H1 (cell line): ENCODE results near the gene RNF5. TPM values are rescaled to one million over a fixed set of nuclear protein-coding genes. Genes with fewer than 3 reads are reported as not detected.
A peak's percentile ranks its signal among the peaks of the same experiment; 100 is the strongest.

ENCODE experiments used
- CTCF ChIA-PET: fragments of 300-600 bp; sonication (Branson Sonifier 250); formaldehyde crosslinking; loops from one replicate; lab custom pipeline; 2021; ENCODE audit not compliant: partially characterized antibody; lab: Charles Lee
- POLR2A ChIA-PET: fragments of 300-600 bp; sonication (Branson Sonifier 250); formaldehyde crosslinking; loops from one replicate; lab custom pipeline; 2021; ENCODE audit warnings: inconsistent platforms; ENCODE audit not compliant: partially characterized antibody; lab: Charles Lee
- DNase-seq, 2 experiments: peaks; one replicate each; pipeline versions ENCODE4 v3.0.0 to v3.0.0-alpha.2; 2010 to 2022; ENCODE audit warnings: low spot score in 2 of 2, low read depth in 1 of 2, mixed read lengths in 1 of 2
- FAIRE-seq: peaks from 2 replicates; lab custom pipeline; 2011; peaks lifted over from hg19 to GRCh38; lab: Jason Lieb, UNC
- H2AFZ ChIP-seq: 2 replicates; pipeline ENCODE4 v1.8.1; 2012; ENCODE audit warnings: low read length, inconsistent platforms
- H2AK5ac ChIP-seq: 2 replicates; pipeline ENCODE4 v1.6.1; 2013; ENCODE audit warnings: low read depth, low read length
- H2BK120ac ChIP-seq: replicated peaks from 2 replicates; pipeline ENCODE3; 2013; ENCODE audit warnings: low read depth, low read length, inconsistent platforms
- H2BK12ac ChIP-seq: 2 replicates; pipeline ENCODE4 v1.6.1; 2013; ENCODE audit warnings: low read depth, low read length
- H2BK15ac ChIP-seq: 2 replicates; pipeline ENCODE4 v1.6.1; 2013; ENCODE audit warnings: low read length
- H2BK20ac ChIP-seq: 2 replicates; pipeline ENCODE4 v1.6.1; 2013; ENCODE audit warnings: low read length
- H2BK5ac ChIP-seq: 2 replicates; pipeline ENCODE4 v1.6.1; 2013; ENCODE audit warnings: low read depth, low read length
- H3K14ac ChIP-seq: 2 replicates; pipeline ENCODE4 v1.6.1; 2013; ENCODE audit warnings: inconsistent platforms; ENCODE audit not compliant: insufficient read length
- H3K18ac ChIP-seq: 2 replicates; pipeline ENCODE4 v1.6.1; 2013; ENCODE audit warnings: low read length; ENCODE audit errors: extremely low read depth
- H3K23ac ChIP-seq: 2 replicates; pipeline ENCODE4 v1.6.1; 2013; ENCODE audit warnings: inconsistent platforms; ENCODE audit not compliant: insufficient read length
- H3K23me2 ChIP-seq: 2 replicates; pipeline ENCODE4 v1.6.1; 2013; ENCODE audit warnings: low read depth, low read length
- H3K27ac ChIP-seq: 2 replicates; pipeline ENCODE4 v1.6.1; 2011; ENCODE audit warnings: low read depth, low read length, inconsistent platforms
- H3K27me3 ChIP-seq, 4 experiments: replicated peaks in 1 of 4; 1 replicate in 1 of 4; 2 replicates in 3 of 4; pipeline versions ENCODE4 v1.6.1 to v1.8.1; 2011 to 2013; ENCODE audit warnings: low read length in 3 of 4, mild to moderate bottlenecking in 3 of 4, inconsistent platforms in 2 of 4, mixed read lengths in 2 of 4, moderate library complexity in 1 of 4; ENCODE audit not compliant: control insufficient read depth in 3 of 4, insufficient read depth in 3 of 4; ENCODE audit errors: extremely low read depth in 1 of 4
- H3K36me3 ChIP-seq, 4 experiments: 2 replicates each; pipeline versions ENCODE4 v1.6.1 to v1.8.1; 2011 to 2013; ENCODE audit warnings: mild to moderate bottlenecking in 4 of 4, low read length in 3 of 4, moderate library complexity in 2 of 4, control low read depth in 1 of 4, inconsistent platforms in 1 of 4; ENCODE audit not compliant: insufficient read depth in 4 of 4, control insufficient read depth in 2 of 4
- H3K4ac ChIP-seq: replicated peaks from 2 replicates; pipeline ENCODE3; 2013; ENCODE audit warnings: low read length, low read depth, mixed read lengths, inconsistent platforms; ENCODE audit not compliant: insufficient read length
- H3K4me1 ChIP-seq, 4 experiments: replicated peaks in 1 of 4; 1 replicate in 1 of 4; 2 replicates in 3 of 4; pipeline versions ENCODE4 v1.6.1 to v1.8.1; 2011 to 2013; ENCODE audit warnings: low read length in 3 of 4, inconsistent platforms in 2 of 4, mixed read lengths in 1 of 4; ENCODE audit not compliant: insufficient read depth in 4 of 4, control insufficient read depth in 3 of 4
- H3K4me2 ChIP-seq, 2 experiments: 2 replicates each; pipeline versions ENCODE4 v1.6.1 to v1.8.1; 2011 to 2013; ENCODE audit warnings: low read depth in 2 of 2, low read length in 2 of 2, control low read depth in 1 of 2, inconsistent platforms in 1 of 2, mild to moderate bottlenecking in 1 of 2; ENCODE audit not compliant: insufficient read depth in 1 of 2
- H3K4me3 ChIP-seq, 4 experiments: fragments of 200-600, 300-600 bp in 1 of 4; sonication (generic), shearing (Covaris generic), sonication (Bioruptor Twin) in 1 of 4; 2 replicates each; pipeline versions ENCODE4 v1.5.1 to v1.8.1; 2011 to 2016; ENCODE audit warnings: low read length in 4 of 4, low read depth in 3 of 4, control low read depth in 2 of 4, inconsistent platforms in 2 of 4, mild to moderate bottlenecking in 2 of 4, mixed read lengths in 1 of 4, moderate library complexity in 1 of 4; ENCODE audit not compliant: insufficient read depth in 2 of 4; ENCODE audit errors: extremely low read depth in 1 of 4
- H3K56ac ChIP-seq: replicated peaks from 2 replicates; pipeline ENCODE3; 2013; ENCODE audit warnings: low read depth, mild to moderate bottlenecking, mixed read lengths, low read length, inconsistent platforms; ENCODE audit not compliant: insufficient read length
- H3K79me1 ChIP-seq: 2 replicates; pipeline ENCODE4 v1.6.1; 2013; ENCODE audit warnings: low read depth, low read length, control low read depth
- H3K79me2 ChIP-seq, 2 experiments: 2 replicates each; pipeline versions ENCODE4 v1.6.1 to v1.8.1; 2012 to 2013; ENCODE audit warnings: low read length in 2 of 2, mild to moderate bottlenecking in 2 of 2, inconsistent platforms in 1 of 2; ENCODE audit not compliant: insufficient read depth in 2 of 2, control insufficient read depth in 1 of 2
- H3K9ac ChIP-seq, 4 experiments: replicated peaks in 1 of 4; 1 replicate in 1 of 4; 2 replicates in 3 of 4; pipeline versions ENCODE4 v1.6.1 to v1.8.1; 2011 to 2013; ENCODE audit warnings: low read depth in 3 of 4, low read length in 3 of 4, control low read depth in 2 of 4, mild to moderate bottlenecking in 2 of 4, moderate library complexity in 2 of 4, inconsistent platforms in 1 of 4; ENCODE audit errors: extremely low read depth in 1 of 4
- H3K9me3 ChIP-seq, 2 experiments: 2 replicates each; pipeline versions ENCODE4 v1.6.1 to v1.8.1; 2012 to 2013; ENCODE audit warnings: mild to moderate bottlenecking in 2 of 2, moderate library complexity in 2 of 2, control low read depth in 1 of 2, inconsistent platforms in 1 of 2, low read depth in 1 of 2, low read length in 1 of 2, mixed read lengths in 1 of 2; ENCODE audit not compliant: insufficient read depth in 2 of 2
- H4K20me1 ChIP-seq, 2 experiments: replicated peaks in 1 of 2; 2 replicates each; pipeline versions ENCODE3 to v1.8.1; 2011 to 2013; ENCODE audit warnings: inconsistent platforms in 2 of 2, low read length in 2 of 2, mild to moderate bottlenecking in 1 of 2; ENCODE audit not compliant: insufficient read depth in 2 of 2, control insufficient read depth in 1 of 2
- H4K5ac ChIP-seq: 2 replicates; pipeline ENCODE4 v1.6.1; 2013; ENCODE audit warnings: low read length, low read depth, mixed read lengths, inconsistent platforms; ENCODE audit not compliant: insufficient read length
- H4K8ac ChIP-seq: 2 replicates; pipeline ENCODE4 v1.8.0; 2013; ENCODE audit warnings: mild to moderate bottlenecking, moderate library complexity, low read length, inconsistent platforms; ENCODE audit not compliant: insufficient read depth; ENCODE audit errors: extremely low read depth
- H4K91ac ChIP-seq: replicated peaks from 2 replicates; pipeline ENCODE3; 2013; ENCODE audit warnings: low read length, mixed read lengths, inconsistent platforms; ENCODE audit not compliant: insufficient read length
- POLR2A ChIP-seq, 2 experiments: IDR thresholded peaks; 1 replicate in 1 of 2; 2 replicates in 1 of 2; pipeline ENCODE4 v1.6.1; 2011; ENCODE audit warnings: low read depth in 2 of 2, low read length in 2 of 2, mild to moderate bottlenecking in 2 of 2; ENCODE audit errors: control extremely low read depth in 1 of 2
- WGBS, 2 experiments: shearing (Covaris generic) in 1 of 2; methylation state at CpG; one replicate each; pipeline versions ENCODE4 v1.1.6 to v1.1.7; 2013 to 2015; ENCODE audit warnings: low lambda C conversion rate in 2 of 2, mixed read lengths in 2 of 2, inconsistent platforms in 1 of 2, low coverage in 1 of 2, missing lambda C conversion rate in 1 of 2; ENCODE audit not compliant: insufficient replicate concordance in 2 of 2, insufficient coverage in 1 of 2, insufficient read length in 1 of 2; ENCODE audit errors: extremely low coverage in 1 of 2, missing lambda C conversion rate in 1 of 2; 5-methylcytosine and 5-hydroxymethylcytosine counted together
- polyA plus RNA-seq, 7 experiments: library from polyadenylated mRNA; depleted of rRNA in 3 of 7; stranded (reverse) in 5 of 7; unstranded in 2 of 7; fragments of >200 nt in 5 of 7; fragments of 200-250 nt in 2 of 7; gene quantifications; 1 replicate in 5 of 7; 2 replicates in 1 of 7; 4 replicates in 1 of 7; pipeline versions ENCODE4 v1.2.1 to v1.2.3, GENCODE V29; 2011 to 2013; ENCODE audit warnings: missing spikeins in 2 of 7, mixed read lengths in 2 of 7
- total RNA-seq: library from RNA; stranded (reverse); fragmentation: NEBNext Ultra II Directional; extraction: Animal tissue kit (Norgen Biotek cat#: 25700); gene quantifications from 2 replicates; pipeline ENCODE4 v1.2.1, GENCODE V29; 2021

Gene RNF5
- total and polyA plus RNA-seq, 2 of the 8 experiments (the other 6 are each of a cell fraction or from before 2014, with no cell fraction given): 90.0 to 158 TPM

DNA sequence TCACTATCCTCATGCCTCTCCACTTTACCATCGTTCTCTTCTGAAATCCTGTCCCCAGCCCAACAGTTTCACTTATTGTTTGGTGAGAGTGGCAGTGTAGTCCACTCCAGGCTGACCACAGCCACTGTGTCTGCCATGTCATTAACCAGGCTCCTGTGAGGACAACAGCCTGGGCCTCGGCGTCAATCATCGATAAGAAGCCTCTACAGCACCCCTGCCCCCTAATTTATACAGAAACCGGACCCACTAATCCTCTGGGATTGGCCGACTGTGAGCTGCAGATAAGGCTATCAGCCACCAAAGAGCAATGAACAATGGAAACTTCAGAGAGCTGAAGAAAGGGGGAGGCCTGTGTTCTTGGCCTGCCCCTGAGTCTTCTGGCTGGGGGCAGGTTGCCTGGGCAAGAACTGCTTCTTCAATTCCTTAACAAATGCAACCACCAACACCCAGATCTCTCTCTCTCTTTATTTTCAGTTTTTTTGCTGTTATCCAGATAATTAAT lies 10.4 kb upstream of the RNF5 start:
- 93% methylated on average over 6 of the region's 6 CpGs; no CpG with 5 or more reads in 1 of the 2 experiments for WGBS, 2 experiments
- H3K79me1 ChIP-seq: no peaks in the 10 kb centered on the region; the same call in 1 of the 2 replicates
- H3K23me2 ChIP-seq: no peaks in the 10 kb centered on the region
- H3K14ac ChIP-seq: no peak overlapping the region
- CTCF ChIA-PET: interaction anchor here (1.0 to 6.7 kb wide), 8 partner anchors 9 to 98 kb away, joined by 3 to 72 read pairs (median 6); no protein-coding TSS in a partner anchor
- no peak overlapping the region for H2BK15ac ChIP-seq
- no peak overlapping the region for H3K23ac ChIP-seq
- no peak overlapping the region for H2BK5ac ChIP-seq
- DNase-seq: no peak
- H4K20me1 ChIP-seq: peaks cover 3 to 7% of the 10 kb centered on the region in 2 experiments
- H3K4me3 ChIP-seq: no peak overlapping the region
- no peak overlapping the region for H2BK12ac ChIP-seq
- no peak overlapping the region for H4K8ac ChIP-seq
- H2AFZ ChIP-seq: no peak overlapping the region
- H3K18ac ChIP-seq: no peak overlapping the region
- no peak overlapping the region for H3K9ac ChIP-seq
- H4K5ac ChIP-seq: no peak overlapping the region
- H2BK20ac ChIP-seq: no peak overlapping the region
- peaks cover 0 to 8% of the 10 kb centered on the region in 2 experiments; a peak in 2 of 4 replicates for H3K79me2 ChIP-seq
- peaks cover 4 to 41% (median 32%) of the 10 kb centered on the region in 4 experiments for H3K36me3 ChIP-seq
- no peak overlapping the region for H3K4ac ChIP-seq
- H3K4me1 ChIP-seq: peaks cover 0 to 5% (median 2%) of the 10 kb centered on the region in 4 experiments; a peak in 3 of 7 replicates
- H3K56ac ChIP-seq: no peak overlapping the region
- H2BK120ac ChIP-seq: no peak overlapping the region
- POLR2A ChIA-PET: interaction anchor here (0.8 to 6.8 kb wide), 10 partner anchors 9 to 209 kb away, joined by 3 to 49 read pairs (median 8); partner anchors contain the start of genes AGPAT1, FKBPL, GPSM3 and NELFE
- H3K27ac ChIP-seq: no peak overlapping the region
- H3K27me3 ChIP-seq: no peaks in the 10 kb centered on the region
- no peak overlapping the region for H3K4me2 ChIP-seq
- no peaks in the 10 kb centered on the region for H3K9me3 ChIP-seq
- no peak overlapping the region for H4K91ac ChIP-seq
- no peak for FAIRE-seq
- no peak overlapping the region for H2AK5ac ChIP-seq
- TF ChIP-seq POLR2A (IDR thresholded peaks at IDR 0.05; ENCODE audit: control extremely low read depth in 1 of 2, low read depth in 2 of 2, low read length in 2 of 2): 0 out of 3 replicates have a peak, but pooled peaks of 1 of the 2 experiments have one; percentile 2
